ENCODE results near the gene CTRB2.

Gene CTRB2

DNA sequence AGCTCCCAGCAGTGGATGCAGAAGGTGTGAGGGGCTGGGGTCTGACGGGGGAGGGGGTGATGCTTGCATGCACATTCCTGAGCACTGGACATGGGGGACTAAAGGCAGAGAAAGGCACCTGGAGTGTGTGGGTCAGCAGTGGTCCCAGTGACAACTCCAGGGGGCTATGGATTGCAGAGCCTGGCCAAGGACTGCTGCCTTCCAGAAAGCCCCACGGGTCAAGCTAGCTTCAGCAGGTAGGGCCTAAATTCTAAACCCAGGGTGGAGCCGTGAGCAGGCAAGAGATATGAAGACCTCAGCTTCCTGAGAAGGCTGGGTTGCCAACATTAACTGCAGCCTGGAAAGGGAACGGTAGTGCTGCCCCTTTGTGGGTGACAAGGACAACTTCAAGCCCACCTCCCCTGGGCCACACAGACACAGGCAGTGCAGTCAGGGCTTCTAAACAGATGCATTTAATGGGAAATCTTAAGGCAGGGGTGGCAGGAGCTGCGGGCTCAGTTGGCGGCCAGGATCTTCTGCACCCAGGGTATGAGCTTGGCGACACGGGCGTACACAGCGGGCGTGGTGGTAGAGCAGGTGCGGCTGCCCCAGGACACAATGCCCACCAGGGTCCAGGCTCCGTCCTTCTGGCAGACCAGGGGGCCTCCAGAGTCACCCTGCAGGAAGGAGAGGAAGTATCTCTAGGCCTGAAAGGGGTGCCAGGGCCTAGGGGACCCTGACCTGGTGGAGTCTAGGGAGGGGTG lies 3.1 kb downstream of the CTRB2 start:
- no peak for DNase-seq

DNA sequence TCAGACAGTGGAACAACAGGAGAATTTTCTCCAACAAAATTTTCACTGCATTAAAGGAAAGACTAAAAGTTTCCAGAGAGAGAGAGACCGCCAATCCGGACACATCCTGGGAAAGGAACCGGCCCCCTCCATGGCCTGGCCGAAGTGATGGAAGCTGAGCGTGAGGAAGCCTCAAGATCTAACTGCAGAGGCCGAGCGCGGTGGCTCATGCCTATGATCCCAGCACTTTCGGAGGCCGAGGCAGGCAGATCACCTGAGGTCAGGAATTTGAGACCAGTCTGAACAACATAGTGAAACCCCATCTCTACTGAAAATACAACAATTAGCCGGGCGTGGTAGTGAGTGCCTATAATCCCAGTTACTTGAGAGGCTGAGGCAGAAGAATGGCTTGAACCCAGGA lies 3.9 kb downstream of the CTRB2 start:
- DNase-seq = no peak

DNA sequence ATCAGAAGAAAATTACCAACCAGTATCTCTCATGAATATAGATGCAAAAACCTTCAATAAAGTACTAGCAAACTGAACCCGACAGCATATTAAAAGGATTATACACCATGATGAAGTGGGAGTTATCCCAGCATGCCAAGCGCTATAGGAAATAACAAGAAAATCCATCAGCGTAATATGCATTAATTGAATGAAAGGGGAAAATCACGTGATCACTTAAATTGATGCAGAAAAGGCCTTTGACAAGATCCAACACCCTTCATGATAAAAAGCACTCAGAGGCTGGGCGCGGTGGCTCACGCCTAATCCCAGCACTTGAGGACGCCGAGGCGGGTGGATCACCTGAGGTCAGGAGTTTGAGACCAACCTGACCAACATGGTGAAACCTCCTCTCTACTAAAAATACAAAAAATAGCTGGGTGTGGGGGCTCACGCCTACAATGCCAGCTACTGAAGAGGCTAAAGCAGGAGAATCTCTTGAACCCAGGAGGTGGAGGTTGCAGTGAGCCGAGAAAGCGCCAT lies 4.8 kb downstream of the CTRB2 start:
- DNase-seq = no peak

DNA sequence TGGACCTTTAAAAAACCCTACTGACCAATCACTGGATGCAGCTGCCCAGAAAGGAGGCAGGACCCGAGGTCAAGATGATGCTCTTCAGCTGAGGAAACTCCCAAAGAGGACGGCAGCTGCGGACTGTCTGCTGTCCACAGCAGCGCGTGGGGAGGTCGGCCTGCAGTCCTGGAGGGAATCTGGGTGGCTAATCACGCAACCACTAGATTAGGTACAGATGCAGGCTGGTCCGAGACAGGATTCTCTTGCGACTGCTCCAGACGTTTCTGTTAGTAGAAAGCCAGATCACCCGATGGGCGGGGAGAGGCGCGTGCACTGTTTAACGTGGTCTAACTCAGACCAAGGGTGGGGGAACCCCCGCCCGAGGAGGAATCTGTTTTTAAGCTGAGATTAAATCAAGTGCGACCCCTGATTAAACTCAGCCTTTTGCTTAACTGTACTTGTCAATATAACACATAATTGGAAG lies 8.8 kb downstream of the CTRB2 start:
- no peak for DNase-seq

DNA sequence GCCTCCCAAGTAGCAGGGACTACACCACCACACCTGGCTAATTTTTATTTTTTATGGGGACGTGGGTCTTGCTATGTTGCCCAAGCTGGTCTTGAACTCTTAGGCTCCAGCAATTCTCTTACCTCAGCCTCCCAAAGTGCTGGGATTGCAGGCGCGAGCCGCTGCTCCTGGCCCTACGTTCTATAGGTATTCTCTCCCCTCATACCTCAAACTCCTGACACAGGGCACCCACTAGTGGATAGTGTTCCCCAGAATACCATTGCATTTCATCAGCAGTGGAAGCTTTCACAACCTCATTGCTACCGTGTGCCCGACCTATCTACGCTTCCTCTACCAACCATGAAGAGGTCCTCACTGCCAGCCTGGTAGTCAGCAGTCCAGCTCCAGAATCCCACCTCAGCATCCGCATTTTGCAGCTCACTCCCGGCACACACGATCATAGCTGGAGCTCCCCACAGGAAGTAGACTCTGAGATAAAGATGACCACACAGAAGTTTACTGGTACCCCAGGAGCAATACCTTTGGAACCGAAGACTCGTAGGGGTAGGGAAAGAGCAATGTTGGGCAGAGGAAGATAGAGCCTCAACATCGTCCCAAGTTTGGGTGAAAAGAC lies 9.3 kb downstream of the CTRB2 start:
- no peak for DNase-seq

DNA sequence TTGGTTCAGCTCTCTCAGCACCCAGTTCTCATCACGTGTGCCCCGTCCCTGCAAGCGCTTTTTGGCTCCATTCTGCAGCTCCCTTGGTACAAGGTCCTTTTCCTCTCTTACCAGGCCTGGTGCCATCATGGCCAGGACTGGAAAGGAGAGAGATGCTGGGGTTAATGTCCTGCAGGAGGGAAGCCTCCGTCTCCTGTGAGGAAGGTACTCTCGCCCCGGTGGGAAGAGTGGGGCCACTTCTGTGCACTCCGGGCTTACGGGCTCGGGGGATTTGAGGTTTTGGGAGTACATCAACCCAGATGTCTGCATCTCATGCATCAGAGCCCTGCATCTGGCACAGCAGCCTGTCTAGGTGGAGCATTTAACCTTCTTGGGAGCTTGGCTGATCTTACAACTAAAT lies 10.1 kb downstream of the CTRB2 start:
- no peak for DNase-seq

DNA sequence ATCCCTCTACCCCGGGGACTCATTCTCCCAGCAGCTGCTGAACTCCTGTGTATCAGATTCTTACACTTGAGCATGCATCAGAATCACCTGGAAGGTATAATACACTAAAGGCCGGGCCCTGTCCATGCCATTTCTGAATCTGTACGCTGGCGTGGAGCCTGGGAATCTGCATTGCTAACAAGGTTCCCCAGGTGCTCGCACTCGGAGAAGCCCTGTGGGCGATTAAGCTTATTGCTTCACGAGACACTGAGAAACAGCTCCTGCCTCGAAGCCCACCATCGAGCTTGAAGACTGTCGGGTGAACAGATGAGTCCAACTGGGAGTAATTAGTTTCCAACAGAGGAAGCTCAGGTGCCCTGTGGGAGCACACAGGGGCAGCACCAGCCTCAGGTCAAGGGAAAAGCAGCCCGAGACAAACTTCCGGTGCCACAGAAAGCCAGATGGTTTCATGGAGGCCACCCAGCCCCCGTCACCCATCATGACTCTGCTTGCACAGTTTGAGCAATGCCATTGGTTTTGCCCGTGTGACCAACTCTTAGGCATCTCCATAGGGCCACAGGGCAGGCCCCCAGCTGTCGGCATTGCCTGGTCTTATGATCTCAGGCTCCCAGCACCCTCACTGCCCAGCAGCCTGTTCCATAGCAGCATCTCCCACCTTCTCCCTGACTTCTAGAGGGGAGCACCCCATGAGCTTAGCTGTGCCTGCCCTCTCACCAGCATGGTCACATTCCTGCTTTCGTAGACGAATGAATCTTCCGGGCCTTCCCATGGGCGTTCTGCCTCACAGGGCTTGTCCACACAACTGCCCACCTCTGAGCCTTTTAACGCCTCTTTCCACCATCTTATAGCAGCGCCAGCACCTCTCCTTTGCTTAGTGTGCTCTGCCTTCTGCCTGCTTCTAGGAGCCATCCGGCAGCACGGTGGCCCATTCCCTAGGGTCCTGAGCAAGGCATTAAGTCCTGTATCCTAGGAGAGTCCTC lies 10.9 kb downstream of the CTRB2 start:
- no peak for DNase-seq

DNA sequence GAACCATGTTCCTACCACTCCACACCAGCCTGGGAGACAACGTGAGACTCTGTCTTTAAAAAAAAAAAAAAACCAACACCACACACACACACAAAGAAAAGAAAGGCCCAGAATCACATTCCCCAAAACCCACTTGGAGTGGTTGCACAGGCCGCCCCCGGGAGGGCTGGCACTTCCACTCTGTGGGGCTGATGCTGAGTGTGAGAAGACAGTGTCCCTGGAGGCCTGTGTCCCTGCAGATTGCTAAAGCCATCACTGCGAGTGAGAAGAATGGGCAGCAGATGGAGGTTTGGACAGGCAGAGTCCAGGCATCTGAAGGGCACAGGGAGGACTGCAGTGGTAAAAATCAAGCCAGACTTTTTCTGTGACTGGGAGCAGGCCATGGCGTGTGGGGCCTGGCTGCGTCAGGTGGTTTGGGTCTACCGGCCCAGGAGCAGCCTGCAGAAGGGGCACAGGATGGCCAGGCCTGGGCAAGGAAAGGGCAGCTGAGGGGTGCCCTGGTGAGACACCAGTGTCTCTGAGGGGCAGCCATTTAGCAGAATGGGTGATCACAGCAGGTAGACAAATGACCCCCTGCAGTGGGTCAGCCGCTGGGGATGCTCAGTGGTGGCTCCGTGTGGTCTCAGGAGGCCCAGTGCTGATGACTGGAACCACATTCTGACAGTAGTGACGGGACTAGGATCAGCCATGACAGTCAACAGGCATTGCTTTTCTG lies 13.1 kb downstream of the CTRB2 start:
- DNase-seq = no peak

DNA sequence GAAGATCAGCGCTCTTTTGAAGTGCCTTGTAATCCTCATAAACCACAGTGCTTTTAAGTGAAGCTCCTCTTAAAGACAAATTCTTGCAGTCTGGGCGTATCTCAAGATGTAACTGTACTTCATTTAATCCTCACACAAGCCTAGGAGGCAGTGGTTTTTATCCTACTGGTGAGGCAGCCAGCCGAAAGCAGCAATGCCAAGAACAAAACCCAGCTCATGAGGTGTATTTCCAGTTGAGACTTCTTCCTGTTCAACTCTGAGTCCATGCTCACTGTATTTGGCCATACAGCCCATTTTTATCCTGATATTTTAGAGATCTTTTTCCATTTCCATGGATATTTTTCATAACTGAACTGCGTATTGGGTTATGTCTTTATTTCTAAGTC lies 13.7 kb downstream of the CTRB2 start:
- DNase-seq = no peak

DNA sequence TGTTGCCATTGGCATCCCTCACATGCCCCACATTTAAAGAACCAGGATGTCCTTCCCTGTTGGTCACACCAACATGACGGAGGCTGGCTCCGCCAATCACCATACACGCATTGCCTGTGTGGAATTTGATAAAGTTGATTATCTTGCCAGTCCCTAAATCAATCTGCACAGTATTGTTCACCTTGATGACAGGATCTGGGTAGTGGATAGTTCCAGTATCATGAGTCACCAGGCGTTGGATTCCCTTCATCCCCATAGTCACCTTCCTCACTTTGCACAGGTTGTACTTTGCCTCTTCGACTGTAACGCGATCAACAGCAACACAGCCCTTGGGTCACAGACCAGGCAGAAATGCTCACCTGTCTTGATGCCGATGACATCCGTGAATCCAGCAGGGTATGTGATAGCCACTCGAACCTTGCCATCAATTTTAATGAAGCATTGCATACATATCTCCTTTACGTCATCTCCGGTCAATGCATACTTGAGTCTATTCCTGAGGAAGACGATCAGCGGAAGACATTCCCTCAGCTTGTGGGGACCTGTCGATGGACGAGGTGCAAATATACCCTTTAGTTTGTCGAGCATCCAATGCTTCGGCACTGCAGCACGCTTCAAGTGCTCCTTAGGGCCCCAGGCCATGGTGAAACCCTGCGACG lies 14.2 kb downstream of the CTRB2 start:
- no peak for DNase-seq

DNA sequence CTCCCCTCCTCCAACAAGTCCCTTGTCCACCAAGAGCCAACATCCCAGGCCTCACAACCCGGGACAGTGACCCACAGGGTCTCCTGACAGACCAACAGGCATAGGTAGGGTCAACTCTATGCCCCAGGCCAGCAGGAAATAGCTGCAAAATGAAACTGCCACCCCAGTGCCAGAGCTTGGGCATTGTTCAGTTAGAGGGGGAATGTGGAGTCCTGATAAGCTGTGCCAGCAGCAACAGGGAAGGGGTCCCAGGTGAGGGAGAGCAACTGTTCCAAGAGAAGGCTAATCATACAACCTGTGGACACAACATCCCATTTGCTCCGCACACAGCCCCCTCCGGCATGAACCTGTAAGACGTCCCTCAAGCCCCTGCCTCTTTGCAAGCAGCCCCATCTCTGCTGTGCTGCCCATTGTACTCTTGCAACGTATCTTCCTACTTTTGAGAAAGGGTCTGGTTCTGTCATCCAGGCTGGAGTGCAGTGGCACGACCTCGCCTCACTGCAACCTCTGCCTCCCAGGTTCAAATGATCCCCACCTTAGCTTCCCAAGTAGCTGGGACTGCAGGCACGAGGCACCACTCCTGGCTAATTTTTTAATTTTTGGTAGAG lies 17.2 kb downstream of the CTRB2 start:
- no peak for DNase-seq

DNA sequence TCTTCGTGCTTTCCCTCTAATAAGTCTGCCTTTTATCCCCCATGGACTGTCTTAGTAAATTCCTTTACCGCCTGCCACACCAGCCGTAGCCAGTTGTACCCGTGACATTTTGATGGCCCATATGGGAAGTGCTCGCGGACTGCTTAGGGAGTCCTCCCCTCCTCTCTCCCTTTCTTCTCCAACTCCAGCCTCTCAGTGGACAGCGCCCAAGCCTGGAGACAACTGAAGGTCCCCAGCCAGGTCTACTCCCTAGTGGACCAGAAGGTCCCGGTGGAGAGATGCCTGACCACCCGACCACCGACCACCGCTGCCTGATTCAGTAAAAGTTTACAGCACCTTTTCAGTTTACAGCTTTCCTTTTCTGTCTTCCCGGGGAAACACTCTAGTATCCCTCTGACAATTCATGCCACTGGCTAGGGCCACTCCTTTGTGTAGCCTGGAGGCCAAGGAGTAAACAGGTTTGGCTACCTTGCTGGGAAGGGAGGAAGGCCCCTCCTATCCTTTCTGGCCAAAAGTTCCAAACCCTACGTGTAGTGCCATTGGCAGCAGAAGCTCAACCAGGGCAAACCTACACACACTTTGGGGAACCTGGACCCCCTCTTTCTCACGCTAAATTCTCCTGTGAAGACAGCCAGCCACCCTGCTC lies 18.0 kb downstream of the CTRB2 start:
- no peak for DNase-seq

DNA sequence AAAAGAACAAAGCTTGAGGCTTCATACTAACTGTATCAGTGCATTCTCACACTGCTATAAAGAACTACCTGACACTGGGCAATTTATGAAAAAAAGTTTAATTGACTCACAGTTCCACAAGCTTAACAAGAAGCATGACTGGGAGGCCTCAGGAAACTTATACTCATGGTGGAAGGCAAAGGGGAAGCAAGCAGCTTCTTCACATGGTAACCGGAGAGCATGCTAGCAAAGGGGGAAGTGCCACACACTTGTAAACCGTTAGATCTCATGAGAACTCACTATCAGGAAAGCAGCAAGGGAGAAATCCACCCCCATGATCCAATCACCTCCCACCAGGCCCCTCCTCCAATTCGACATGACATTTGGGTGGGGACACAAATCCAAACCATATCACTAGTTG lies 25.3 kb downstream of the CTRB2 start:
- no peak for DNase-seq

DNA sequence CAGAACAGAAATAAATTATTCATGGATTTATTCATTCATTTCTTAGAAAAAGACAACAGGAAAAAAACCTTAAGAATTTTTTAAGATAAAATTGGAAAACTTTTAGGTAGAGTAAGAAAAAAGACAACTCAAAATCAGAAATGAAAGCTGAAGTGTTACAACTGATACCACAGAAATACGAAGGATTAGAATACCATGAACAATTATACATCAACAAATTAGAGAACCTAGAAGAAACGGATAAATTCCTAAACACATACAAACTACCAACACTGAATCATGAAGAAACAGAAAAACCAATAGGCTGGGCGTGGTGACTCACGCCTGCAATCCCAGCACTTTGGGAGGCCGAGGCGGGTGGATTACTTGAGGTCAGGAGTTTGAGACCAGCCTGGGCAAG lies 27.8 kb downstream of the CTRB2 start:
- no peak for DNase-seq

DNA sequence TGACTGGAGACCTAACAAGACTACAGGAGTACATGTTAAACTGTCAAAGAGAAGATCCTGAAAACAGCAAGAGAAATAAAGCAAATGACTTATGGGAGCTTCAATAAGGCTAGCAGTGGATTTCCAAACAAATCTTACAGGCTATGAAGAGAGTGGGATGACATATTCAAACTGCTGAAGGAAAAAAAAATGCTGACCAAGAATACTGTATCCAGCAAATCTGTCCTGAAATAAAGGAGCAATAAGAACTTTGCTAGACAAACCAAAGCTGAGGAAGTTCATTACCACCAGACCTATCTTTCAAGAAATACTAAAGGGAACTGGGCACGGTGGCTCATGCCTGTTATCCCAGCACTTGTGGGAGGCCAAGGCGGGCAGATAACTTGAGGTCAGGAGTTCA lies 30.0 kb downstream of the CTRB2 start:
- no peak for DNase-seq

DNA sequence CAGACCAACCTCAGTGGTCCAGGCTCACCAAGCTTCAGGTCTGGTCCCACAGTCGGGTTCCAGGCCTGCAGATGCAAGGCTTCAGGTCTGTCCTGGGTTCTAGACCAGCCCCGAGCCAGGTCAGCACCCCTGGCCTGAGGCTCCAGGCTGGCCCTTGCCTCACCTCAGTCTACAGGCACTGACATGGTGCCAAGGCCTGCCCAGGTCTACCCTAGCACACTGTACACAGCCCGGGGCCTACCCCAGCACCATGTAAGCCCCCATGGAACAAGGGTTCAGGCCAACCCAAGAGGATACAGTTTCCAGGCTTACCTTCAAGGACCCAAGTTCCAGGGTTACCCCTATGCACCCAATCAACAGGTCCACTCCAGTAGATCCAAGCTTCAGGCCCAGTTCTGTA lies 31.9 kb downstream of the CTRB2 start:
- DNase-seq = no peak

DNA sequence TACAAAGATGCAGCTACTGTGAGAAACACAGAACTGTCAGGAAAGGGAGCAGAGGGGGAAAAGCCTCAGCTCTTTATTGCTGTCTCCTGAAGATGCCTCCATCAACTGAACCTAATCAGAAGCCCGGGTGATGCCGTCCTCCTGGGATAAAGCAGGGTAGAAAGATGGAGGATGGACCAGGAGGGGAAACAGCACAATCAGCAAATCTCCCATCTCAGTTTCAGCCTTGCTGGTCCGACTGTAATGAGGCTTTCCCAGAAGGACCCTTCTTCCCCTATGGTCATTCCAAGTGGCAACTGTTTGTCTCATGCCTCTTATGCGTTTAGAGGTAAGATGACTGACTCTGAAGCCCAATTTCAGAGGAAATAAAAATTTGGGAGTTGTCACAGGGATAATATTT lies 34.4 kb downstream of the CTRB2 start:
- DNase-seq = no peak

DNA sequence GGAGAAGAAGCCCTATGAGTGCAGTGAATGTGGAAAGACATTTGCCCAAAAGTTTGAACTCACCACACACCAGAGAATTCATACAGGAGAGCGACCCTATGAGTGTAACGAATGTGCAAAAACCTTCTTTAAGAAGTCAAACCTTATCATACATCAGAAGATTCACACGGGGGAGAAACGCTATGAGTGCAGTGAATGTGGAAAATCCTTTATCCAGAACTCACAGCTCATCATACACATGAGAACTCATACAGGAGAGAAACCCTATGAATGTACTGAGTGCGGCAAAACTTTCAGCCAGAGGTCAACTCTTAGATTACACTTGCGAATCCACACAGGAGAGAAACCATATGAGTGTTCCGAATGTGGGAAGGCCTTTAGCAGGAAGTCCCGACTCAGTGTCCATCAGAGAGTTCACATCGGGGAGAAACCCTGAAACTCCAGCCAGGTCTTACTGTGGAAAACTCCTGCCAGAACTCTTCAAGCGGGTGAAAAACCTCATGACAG lies 37.0 kb downstream of the CTRB2 start:
- no peak for DNase-seq

DNA sequence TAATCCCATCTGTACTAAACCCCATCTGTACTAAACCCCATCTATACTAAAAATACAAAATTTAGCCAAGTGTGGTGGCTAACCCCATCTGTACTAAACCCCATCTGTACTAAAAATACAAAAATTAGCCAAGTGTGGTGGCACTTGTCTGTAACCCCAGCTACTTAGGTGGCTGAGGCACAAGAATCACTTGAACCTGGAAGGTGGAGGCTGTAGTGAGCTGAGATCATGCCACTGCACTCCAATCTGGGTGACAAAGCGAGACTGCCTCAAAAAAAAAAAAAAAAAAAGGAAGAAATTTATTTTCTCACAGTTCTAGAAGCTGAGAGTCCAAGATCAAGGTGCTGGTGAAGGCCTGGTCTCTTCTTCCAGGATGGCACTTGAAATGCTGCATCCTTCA lies 46.6 kb downstream of the CTRB2 start:
- no peak for DNase-seq
